ENCODE data around the gene GOLGA6L7.
"Not testable (repeated sequence)": the region's sequence is repeated elsewhere in the genome, so short reads cannot be mapped to it uniquely, and the experiment has no call there.

Gene GOLGA6L7

DNA sequence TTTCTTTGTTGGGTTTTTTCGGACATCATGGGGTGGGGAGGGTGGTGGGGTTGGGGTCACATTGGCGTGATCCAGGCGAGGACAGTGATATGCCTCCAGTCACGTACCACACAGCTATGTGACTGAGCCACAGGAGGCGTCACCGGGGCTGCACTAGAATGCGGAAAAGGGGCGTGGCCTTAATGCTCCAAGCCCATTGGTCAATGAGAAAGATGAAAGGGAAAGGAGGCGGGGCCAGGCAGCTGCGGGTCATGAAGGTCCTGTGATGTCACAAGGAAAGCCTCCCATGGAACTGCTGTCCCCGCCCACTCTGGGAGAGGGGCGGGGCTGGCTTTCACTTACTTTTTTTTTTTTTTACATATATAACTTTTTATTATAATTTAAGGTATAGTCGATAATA lies at the start of gene GOLGA6L7:
TSS of gene GOLGA6L7 (minus strand) at position 124 of the 400 bp plus-strand sequence. CDS start at position 29, 95 bp downstream.
- DNase-seq: not testable (repeated sequence)

GRCh38 chr15:28897861-28898585 lies 49.6 kb upstream of the GOLGA6L7 start:
- DNase-seq: no peak

GRCh38 chr15:28896951-28897350 lies 48.5 kb upstream of the GOLGA6L7 start:
- DNase-seq: no peak

GRCh38 chr15:28895566-28895965 lies 47.1 kb upstream of the GOLGA6L7 start:
- DNase-seq: no peak

DNA sequence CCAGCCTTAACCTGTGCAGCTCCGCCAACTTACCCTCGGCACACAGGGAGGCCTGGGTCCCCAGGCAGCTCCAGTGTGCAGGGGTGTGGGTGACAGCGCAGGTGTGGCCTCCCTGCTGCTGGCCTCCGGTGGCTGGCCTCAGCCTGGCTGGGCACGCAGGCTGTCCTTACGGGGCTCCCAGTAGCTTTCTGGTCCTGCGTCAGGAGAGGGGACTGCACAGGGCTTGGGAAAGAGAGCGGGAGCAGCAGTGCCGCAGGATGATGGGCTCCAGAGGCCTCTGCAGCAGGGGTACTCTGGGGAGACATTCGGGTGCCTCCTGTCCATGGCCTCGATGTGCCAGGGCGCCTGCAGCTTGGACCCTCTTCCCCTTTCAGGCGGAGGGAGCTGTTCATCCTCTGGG lies 46.7 kb upstream of the GOLGA6L7 start:
- no peak for DNase-seq

GRCh38 chr15:28894631-28895030 lies 46.2 kb upstream of the GOLGA6L7 start:
- DNase-seq: no peak

GRCh38 chr15:28892789-28893610 lies 44.6 kb upstream of the GOLGA6L7 start:
- DNase-seq: no peak

DNA sequence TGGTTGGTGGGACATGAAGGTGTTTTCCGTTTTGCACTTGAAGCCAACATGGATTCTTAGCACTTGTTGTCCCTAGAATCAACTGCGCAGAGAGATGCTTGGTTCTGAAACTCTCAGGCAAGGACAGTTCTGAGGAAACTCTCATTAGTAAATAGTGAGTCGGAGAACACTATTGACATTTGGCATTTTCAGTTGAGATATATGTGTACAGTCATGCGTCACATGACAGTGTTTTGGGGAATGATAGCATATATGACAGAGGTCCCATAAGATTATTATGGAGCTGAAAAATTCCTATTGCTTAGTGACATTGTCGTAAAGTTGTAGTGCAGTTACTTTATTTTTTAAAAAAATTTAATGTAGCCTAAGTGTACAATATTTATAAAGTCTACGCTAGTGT lies 43.1 kb upstream of the GOLGA6L7 start:
- DNase-seq: no peak

DNA sequence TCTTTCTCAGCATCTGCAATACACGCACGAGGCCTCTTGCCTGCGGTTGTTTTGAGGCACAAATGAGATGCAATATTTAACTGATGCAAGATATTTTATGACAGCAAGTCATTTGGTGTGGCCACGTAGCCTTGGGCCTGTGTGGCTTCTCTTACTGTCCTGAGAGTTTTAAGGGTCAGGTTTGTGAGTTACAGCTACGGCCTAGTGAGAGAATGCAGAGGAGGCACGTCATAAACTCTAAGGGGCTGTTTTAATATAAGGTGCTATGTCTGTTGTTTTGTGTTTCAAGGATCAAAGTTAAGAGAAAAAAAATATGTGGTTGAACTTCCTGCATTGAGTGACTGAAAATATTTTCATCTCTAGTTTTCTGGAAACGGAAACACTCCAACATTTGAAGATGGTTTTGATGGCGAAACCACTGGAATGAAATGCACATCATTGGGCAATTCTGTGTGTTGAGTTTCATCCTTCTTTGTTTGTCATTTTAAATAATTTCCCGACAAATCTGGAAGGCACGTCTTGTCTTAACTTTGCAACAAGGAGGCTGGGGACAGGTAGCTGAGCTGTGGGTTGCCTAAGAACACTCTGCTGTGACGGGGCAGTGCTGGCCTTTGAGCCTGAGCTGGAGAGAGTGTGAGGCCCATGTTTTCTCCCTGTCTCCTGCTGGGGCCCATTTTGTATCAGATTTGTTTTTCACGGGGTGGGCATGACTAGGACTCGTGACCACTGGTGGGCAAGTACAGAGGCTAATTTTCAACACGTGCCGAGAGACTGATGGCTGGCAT lies 42.5 kb upstream of the GOLGA6L7 start:
- DNase-seq: peak; percentile 31

DNA sequence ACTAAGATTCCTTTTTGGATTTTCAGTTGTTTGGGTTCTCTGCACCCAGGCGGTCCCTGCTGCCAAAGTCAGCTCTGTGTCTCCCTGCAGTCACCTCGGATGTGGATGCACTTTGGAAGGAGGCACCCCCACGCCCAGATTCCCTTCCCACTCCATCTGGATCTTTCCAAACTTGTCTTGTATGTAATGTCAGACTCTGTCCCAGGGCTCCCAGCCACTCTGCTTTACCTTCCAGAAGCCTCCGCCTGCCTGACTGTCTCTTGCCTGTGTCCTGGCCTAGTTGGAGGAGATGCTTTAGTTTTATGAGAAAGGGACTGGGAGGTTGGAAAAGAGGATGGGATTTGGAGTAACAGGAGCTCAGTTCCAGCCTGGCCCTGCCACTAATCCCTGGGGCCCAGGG lies 41.8 kb upstream of the GOLGA6L7 start:
- DNase-seq: not testable (repeated sequence)

DNA sequence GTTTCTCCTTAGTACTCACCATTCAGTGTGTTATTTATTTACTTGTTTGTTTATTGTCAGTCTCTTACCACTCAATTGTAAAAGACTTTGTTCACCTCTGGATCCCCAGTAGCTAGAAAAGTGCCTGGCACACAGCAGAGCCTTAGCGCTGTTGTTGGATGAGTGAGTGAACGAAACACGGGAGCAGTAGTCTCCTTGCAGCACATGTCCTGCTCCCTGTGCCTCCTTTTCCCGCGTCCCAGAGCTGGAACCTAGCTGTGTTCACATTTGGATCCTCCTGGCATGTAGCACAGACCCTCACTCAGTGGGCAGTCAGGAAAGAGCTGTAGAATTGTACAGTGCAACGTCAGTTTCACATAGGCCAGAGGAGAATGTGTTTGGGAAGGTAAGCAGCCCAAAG lies 41.4 kb upstream of the GOLGA6L7 start:
- DNase-seq: not testable (repeated sequence)

GRCh38 chr15:28889346-28889745 lies 40.9 kb upstream of the GOLGA6L7 start:
- no peak for DNase-seq

DNA sequence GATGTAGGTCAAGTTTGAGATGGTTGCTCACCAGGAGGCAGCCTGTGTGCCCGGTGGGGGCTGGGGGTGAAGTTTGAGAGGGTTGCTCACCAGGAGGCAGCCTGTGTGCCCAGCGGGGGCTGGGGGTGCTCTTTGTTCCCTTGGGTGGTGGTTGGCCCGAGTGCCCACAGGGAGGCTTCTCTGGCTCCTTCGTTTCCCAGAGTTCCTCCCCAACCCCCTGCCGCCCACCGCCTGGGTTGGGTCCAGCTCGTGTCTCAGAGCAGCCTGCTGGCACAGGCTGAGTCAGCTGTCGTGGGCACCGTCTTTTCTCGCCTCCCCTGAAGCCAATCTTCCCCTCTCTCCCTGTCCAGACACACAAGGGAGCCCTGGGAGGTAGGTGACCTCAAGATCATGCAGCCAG lies 40.5 kb upstream of the GOLGA6L7 start:
- DNase-seq: no peak

- no peak for DNase-seq
These were observed 40.0 kb upstream of the GOLGA6L7 start for GRCh38 chr15:28888302-28888894.

- DNase-seq: no peak
These were observed 39.1 kb upstream of the GOLGA6L7 start for GRCh38 chr15:28887339-28888174.

DNA sequence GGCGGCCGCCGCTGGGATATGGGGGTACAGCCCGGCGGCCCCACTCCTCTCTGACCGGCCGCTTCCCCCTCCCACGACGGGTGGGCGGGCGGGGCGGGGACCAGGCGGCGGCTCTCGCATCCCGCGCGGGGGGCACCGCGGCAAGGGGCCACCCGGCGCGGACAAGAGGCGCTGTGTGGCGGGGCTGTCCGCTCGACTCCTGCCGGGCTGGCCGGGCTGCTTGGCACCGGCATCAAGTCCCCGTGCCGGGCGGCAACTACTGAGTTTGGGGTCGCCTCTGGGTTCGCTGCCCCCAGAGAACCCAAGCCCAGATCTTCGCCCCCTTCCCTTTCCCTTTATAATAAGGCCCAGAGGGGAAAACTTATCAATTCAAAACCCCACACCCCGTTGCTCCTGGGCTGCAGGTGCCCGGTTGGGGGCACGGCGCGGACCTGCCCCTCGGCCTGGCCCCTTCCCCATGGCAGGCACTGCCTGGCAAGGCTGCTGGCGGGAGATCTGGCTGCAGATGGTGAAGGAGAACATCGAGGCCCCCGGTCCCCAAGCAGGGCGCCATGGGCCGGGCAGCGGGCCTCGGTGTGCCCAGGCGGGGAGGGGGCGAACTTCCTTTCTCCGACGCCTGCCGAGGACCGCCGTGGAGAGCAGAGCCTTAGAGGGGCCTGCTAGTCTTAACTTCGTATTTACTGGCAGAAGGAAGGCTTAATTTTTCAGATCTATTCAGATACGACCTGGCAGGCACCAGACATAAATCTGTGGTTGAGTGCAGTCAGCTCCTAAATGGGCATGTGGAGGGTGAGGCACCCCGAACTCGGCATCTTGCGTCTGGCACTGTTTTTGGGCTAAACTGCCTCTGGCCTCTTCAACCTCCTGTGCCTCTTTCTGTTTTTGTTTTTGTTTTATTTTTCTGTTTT lies 38.2 kb upstream of the GOLGA6L7 start:
- no peak for DNase-seq

DNA sequence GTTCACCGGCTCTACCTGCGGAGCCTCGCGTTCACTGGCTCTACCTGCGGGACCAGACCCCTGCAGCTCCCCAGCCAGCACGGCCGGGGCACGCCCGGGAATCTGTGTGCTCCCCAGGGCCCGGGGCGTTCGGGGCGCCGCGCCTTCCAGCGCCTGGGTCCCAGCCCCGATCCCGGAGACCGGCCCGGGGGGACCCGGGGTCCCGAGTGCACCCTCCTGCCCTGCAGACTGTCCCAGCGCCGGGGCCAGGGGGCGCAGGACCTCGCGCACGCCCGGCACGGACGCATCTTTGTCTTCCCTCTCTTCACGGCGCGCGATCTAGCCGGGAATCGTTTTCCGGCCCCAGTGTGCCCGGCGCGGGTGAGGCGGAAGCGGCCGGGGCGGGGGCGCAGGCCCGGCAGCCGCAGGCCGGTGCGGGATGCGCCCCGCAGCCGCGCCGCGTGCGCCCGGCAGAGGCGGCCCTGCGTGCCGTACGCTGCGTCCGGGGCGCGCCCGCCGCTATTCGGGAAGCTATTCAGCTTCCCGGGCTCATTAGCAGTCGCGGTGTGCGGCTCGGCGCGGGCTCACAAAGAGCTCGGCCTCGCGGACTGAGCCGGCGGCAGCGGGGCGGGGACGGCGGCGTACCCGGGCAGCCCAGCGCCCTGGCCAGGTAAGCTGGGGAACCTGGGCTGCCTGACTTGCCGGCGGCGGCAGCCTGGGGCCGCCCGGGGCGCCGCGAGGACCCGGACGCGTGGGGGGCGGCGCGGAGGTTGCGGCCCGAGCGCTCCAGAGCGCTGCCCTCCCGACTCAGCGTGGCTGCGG lies 37.4 kb upstream of the GOLGA6L7 start, which contains the start of gene APBA2:
TSS of gene APBA2 (plus strand) at position 345 of the 801 bp plus-strand sequence. CDS start 167,911 bp downstream, outside the sequence.
- DNase-seq: no peak

- DNase-seq: no peak
These were observed 36.7 kb upstream of the GOLGA6L7 start for GRCh38 chr15:28885128-28885629.

DNA sequence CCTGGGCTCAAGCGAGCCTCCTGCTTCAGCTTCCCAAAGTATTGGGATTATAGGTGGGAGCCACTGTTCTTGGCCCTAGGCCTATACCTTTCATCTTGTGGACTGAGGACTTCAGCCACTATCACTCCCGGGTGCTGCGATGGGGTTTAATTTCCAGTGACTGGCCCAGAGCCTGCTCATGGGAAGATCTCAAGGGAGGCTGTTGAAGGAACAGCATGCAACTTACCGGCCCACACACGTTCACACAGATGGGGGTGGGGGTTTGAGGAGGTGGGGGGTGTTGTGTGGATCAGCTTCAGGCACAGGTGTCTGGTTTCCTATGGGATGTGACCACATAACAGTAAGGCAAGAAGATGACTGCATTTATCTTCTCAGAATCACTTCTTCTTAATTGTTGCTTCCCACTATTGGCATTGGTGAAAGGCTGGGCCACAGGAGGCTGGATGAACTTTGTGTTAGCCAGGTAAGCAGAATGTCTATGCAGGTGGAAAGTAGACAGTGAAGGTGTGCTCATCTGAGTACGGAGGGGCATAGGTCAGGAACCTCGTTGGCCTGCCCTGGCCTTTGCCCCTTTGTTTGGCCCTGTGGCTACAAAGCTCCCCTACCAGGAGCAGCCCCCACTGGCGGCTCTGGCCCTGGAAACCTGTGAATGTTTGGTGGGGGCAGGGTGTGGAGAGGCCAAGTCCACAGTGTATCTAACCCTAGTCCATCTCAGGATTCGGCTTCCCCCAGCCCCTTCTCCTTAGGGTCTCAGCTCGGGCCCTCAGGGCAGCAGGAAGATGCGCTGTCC lies 35.9 kb upstream of the GOLGA6L7 start:
- DNase-seq: no peak

Data from MV-4-11 (cell line).